HEK293 (cell line): ENCODE results near the gene CPEB4.

Experiments used
- CTCF ChIA-PET: fragments of 350-600 bp; formaldehyde crosslinking; extraction: SDS; loops from one replicate; lab custom pipeline; 2021; ENCODE audit warnings: antibody characterized with exemption; lab: Yijun Ruan, JAX
- POLR2A ChIA-PET: fragments of 300-600 bp; formaldehyde crosslinking; extraction: SDS; loops from one replicate; lab custom pipeline; 2020; ENCODE audit warnings: antibody characterized with exemption, inconsistent platforms; lab: Yijun Ruan, JAX
- H3K27ac ChIP-seq: fragments of 200-500 bp; sonication (Bioruptor generic); 2 replicates; pipeline ENCODE4 v1.5.1; 2014; ENCODE audit warnings: low read depth, low read length, control low read depth, inconsistent platforms; ENCODE audit errors: extremely low read depth
- H3K36me3 ChIP-seq, 2 experiments: fragments of 200-500 bp in 1 of 2; sonication (Bioruptor generic) in 1 of 2; 1 replicate in 1 of 2; 2 replicates in 1 of 2; pipeline ENCODE4 v1.5.1; 2014 to 2017; ENCODE audit warnings: inconsistent platforms in 2 of 2, low read length in 2 of 2; ENCODE audit not compliant: control insufficient read depth in 2 of 2, insufficient read depth in 1 of 2
- H3K4me1 ChIP-seq: fragments of 200-500 bp; sonication (Bioruptor generic); 2 replicates; pipeline ENCODE4 v1.5.1; 2014; ENCODE audit warnings: mild to moderate bottlenecking, low read length, inconsistent platforms; ENCODE audit not compliant: control insufficient read depth, insufficient read depth
- H3K4me3 ChIP-seq: 2 replicates; pipeline ENCODE4 v1.5.1; 2011; ENCODE audit warnings: low read depth, mild to moderate bottlenecking, control low read depth, low read length, moderate library complexity
- H3K9me3 ChIP-seq: fragments of 200-500 bp; sonication (Bioruptor generic); 2 replicates; pipeline ENCODE4 v1.5.1; 2014; ENCODE audit warnings: low read depth, low read length, inconsistent platforms; ENCODE audit not compliant: control insufficient read depth, insufficient read depth
- GLI4 ChIP-seq: fragments of 450-650 bp; formaldehyde crosslinking; IDR thresholded peaks from 2 replicates; pipeline ENCODE4 v1.5.1; 2016; ENCODE audit warnings: missing biosample characterization, missing genetic modification characterization
- GLIS1 ChIP-seq: fragments of 450-650 bp; formaldehyde crosslinking; IDR thresholded peaks from 2 replicates; pipeline ENCODE4 v1.5.1; 2016; ENCODE audit warnings: missing biosample characterization, missing genetic modification characterization
- GLIS2 ChIP-seq: fragments of 450-650 bp; formaldehyde crosslinking; IDR thresholded peaks from 2 replicates; pipeline ENCODE4 v1.5.1; 2016; ENCODE audit warnings: missing biosample characterization, missing genetic modification characterization
- MYNN ChIP-seq: fragments of 450-650 bp; formaldehyde crosslinking; IDR thresholded peaks from 2 replicates; pipeline ENCODE4 v1.5.1; 2016; ENCODE audit warnings: missing biosample characterization, missing genetic modification characterization, borderline replicate concordance
- SP2 ChIP-seq: fragments of 450-650 bp; formaldehyde crosslinking; IDR thresholded peaks from 2 replicates; pipeline ENCODE4 v1.5.1; 2016; ENCODE audit warnings: missing biosample characterization, missing genetic modification characterization
- ZBTB20 ChIP-seq: fragments of 450-650 bp; formaldehyde crosslinking; IDR thresholded peaks from 2 replicates; pipeline ENCODE4 v1.5.1; 2016; ENCODE audit warnings: missing biosample characterization, missing genetic modification characterization
- ZNF112 ChIP-seq: fragments of 450-650 bp; formaldehyde crosslinking; IDR thresholded peaks from 2 replicates; pipeline ENCODE4 v1.5.0; 2017; ENCODE audit warnings: missing biosample characterization, missing genetic modification characterization
- ZNF169 ChIP-seq: fragments of 450-650 bp; formaldehyde crosslinking; IDR thresholded peaks from 2 replicates; pipeline ENCODE4 v1.5.1; 2016; ENCODE audit warnings: missing biosample characterization, missing genetic modification characterization
- ZNF341 ChIP-seq: fragments of 450-650 bp; formaldehyde crosslinking; IDR thresholded peaks from 2 replicates; pipeline ENCODE4; 2016; ENCODE audit warnings: low read depth, missing biosample characterization, missing genetic modification characterization
- ZNF394 ChIP-seq: fragments of 450-650 bp; formaldehyde crosslinking; IDR thresholded peaks from 2 replicates; pipeline ENCODE4 v1.5.1; 2016; ENCODE audit warnings: missing biosample characterization, missing genetic modification characterization, mild to moderate bottlenecking, moderate library complexity, borderline replicate concordance
- ZNF521 ChIP-seq: fragments of 450-650 bp; formaldehyde crosslinking; IDR thresholded peaks from 2 replicates; pipeline ENCODE4 v1.5.1; 2017; ENCODE audit warnings: missing biosample characterization, mild to moderate bottlenecking, missing genetic modification characterization
- ZNF747 ChIP-seq: fragments of 450-650 bp; formaldehyde crosslinking; IDR thresholded peaks from 2 replicates; pipeline ENCODE4 v1.5.1; 2016; ENCODE audit warnings: missing biosample characterization, missing genetic modification characterization
- ZNF768 ChIP-seq: fragments of 450-650 bp; formaldehyde crosslinking; IDR thresholded peaks from 2 replicates; pipeline ENCODE4 v1.5.1; 2018; ENCODE audit warnings: missing biosample characterization, mild to moderate bottlenecking, missing genetic modification characterization
- ZSCAN23 ChIP-seq: fragments of 450-650 bp; formaldehyde crosslinking; IDR thresholded peaks from 2 replicates; pipeline ENCODE4 v1.5.1; 2016; ENCODE audit warnings: missing biosample characterization, missing genetic modification characterization
- TF ChIP-seq, protein P1 (sequence below): fragments of 450-650 bp; formaldehyde crosslinking; IDR thresholded peaks from 2 replicates; pipeline ENCODE4 v1.5.1; 2016; ENCODE audit warnings: missing biosample characterization, missing genetic modification characterization
- TF ChIP-seq, protein P2 (sequence below): fragments of 450-650 bp; formaldehyde crosslinking; IDR thresholded peaks from 2 replicates; pipeline ENCODE4 v1.5.1; 2017; ENCODE audit warnings: missing biosample characterization, missing genetic modification characterization
- TF ChIP-seq, protein P3 (sequence below): fragments of 450-650 bp; formaldehyde crosslinking; conservative IDR thresholded peaks from 2 replicates; pipeline ENCODE4 v1.5.1; 2016; ENCODE audit warnings: low read depth, missing biosample characterization, missing genetic modification characterization
- TF ChIP-seq, protein P4 (sequence below): fragments of 450-650 bp; formaldehyde crosslinking; IDR thresholded peaks from 2 replicates; pipeline ENCODE4 v1.5.1; 2017; ENCODE audit warnings: missing biosample characterization, missing genetic modification characterization
- TF ChIP-seq, protein P5 (sequence below): fragments of 450-650 bp; formaldehyde crosslinking; IDR thresholded peaks from 2 replicates; pipeline ENCODE4 v1.5.1; 2016; ENCODE audit warnings: missing biosample characterization, missing genetic modification characterization
- TF ChIP-seq, protein P6 (sequence below): fragments of 450-650 bp; formaldehyde crosslinking; IDR thresholded peaks from 2 replicates; pipeline ENCODE4 v1.5.1; 2016; ENCODE audit warnings: missing biosample characterization, missing genetic modification characterization

The CPEB4 gene

DNA sequence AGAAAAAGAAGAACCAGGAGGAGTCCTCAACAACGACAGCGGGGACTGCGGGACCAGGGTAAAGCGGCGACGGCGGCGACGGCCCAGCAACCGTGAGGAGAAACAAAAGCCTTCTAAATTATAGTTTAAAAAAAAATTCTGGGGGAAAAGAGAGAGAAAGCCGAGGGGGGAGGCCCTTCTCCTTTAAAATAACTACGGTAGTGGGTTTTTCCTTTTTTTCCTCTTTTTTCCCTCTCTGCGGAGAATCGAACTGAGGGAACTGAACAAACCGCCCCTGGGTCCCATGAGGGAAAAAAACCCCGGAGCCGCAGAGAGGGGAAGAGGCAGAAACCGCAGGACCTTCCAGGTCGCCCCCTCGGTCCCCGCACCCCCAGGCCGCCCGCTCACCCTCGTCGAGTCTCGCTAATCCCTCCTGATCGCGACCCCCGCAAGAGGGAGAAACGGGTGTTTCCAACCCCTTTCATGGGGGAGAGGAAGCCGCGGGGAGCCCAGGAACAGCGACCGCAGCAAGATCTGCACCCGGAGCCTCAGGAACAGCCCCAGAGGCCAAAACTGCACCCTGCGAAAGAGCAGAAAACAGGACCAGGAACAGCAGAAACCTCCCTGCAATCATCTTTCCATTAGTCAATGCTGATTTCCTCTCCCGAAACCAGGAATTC is 453 bp downstream of the CPEB4 start (continued):
- TF ChIP-seq, protein P1, sequence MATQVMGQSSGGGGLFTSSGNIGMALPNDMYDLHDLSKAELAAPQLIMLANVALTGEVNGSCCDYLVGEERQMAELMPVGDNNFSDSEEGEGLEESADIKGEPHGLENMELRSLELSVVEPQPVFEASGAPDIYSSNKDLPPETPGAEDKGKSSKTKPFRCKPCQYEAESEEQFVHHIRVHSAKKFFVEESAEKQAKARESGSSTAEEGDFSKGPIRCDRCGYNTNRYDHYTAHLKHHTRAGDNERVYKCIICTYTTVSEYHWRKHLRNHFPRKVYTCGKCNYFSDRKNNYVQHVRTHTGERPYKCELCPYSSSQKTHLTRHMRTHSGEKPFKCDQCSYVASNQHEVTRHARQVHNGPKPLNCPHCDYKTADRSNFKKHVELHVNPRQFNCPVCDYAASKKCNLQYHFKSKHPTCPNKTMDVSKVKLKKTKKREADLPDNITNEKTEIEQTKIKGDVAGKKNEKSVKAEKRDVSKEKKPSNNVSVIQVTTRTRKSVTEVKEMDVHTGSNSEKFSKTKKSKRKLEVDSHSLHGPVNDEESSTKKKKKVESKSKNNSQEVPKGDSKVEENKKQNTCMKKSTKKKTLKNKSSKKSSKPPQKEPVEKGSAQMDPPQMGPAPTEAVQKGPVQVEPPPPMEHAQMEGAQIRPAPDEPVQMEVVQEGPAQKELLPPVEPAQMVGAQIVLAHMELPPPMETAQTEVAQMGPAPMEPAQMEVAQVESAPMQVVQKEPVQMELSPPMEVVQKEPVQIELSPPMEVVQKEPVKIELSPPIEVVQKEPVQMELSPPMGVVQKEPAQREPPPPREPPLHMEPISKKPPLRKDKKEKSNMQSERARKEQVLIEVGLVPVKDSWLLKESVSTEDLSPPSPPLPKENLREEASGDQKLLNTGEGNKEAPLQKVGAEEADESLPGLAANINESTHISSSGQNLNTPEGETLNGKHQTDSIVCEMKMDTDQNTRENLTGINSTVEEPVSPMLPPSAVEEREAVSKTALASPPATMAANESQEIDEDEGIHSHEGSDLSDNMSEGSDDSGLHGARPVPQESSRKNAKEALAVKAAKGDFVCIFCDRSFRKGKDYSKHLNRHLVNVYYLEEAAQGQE = peak; percentile 48
- TF ChIP-seq ZBTB20 (tag by site-specific recombination) = peak; percentile 57
- no peak for TF ChIP-seq ZNF112 (tag by site-specific recombination)

DNA sequence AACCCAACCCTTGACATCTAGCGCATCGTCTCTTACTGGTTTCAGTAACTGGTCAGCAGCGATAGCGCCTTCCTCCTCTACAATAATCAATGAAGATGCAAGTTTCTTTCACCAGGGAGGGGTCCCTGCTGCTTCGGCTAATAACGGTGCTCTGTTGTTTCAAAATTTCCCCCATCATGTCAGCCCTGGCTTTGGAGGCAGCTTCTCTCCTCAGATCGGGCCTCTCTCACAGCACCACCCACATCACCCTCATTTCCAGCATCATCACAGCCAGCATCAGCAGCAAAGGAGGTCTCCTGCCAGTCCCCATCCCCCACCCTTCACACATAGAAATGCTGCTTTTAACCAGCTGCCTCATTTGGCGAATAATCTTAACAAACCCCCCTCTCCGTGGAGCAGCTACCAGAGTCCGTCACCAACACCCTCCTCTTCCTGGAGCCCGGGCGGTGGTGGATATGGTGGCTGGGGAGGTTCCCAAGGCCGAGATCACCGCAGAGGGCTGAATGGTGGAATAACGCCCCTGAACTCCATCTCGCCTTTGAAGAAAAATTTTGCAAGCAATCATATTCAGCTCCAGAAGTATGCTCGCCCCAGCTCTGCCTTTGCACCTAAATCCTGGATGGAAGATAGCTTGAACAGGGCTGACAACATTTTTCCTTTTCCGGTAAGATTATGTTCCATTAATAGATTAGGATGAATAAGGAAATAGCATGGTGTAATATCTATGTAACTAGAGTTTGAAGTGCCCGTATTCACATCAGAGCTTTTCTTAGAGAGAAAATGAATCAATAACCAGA is 2.2 kb downstream of the CPEB4 start:
- Histone ChIP-seq H3K4me3 (peak overlapping the region; percentile 48), H3K9me3 (no peaks in the 10 kb centered on the region), H3K4me1 (peaks cover 14% of the 10 kb centered on the region), H3K36me3 (no peaks in the 10 kb centered on the region), H3K27ac (peak overlapping the region; percentile 52; the same call in 1 of the 2 replicates)
- ChIA-PET POLR2A (interaction anchor here (0.5 to 1.4 kb wide), 4 partner anchors 27 to 204 kb away, joined by 3 to 4 read pairs (median 3); no protein-coding TSS in a partner anchor), CTCF (interaction anchor here (0.5 to 1.3 kb wide), 5 partner anchors 9 to 83 kb away, joined by 3 to 6 read pairs (median 3); no protein-coding TSS in a partner anchor)
- TF ChIP-seq ZNF521 (no peak), ZNF341 (tag by site-specific recombination) (peak; percentile 75), SP2 (tag by site-specific recombination) (peak; percentile 53), ZNF768 (no peak), GLIS1 (peak; percentile 43), ZNF394 (tag by site-specific recombination) (peak; percentile 88), ZNF747 (tag by site-specific recombination) (no peak), GLI4 (tag by site-specific recombination) (no peak), ZNF169 (tag by site-specific recombination) (no peak), GLIS2 (tag by site-specific recombination) (no peak), MYNN (tag by site-specific recombination) (no peak), ZSCAN23 (tag by site-specific recombination) (no peak)
- TF ChIP-seq, protein P2, sequence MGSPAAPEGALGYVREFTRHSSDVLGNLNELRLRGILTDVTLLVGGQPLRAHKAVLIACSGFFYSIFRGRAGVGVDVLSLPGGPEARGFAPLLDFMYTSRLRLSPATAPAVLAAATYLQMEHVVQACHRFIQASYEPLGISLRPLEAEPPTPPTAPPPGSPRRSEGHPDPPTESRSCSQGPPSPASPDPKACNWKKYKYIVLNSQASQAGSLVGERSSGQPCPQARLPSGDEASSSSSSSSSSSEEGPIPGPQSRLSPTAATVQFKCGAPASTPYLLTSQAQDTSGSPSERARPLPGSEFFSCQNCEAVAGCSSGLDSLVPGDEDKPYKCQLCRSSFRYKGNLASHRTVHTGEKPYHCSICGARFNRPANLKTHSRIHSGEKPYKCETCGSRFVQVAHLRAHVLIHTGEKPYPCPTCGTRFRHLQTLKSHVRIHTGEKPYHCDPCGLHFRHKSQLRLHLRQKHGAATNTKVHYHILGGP (tag by site-specific recombination) = no peak
- TF ChIP-seq, protein P3, sequence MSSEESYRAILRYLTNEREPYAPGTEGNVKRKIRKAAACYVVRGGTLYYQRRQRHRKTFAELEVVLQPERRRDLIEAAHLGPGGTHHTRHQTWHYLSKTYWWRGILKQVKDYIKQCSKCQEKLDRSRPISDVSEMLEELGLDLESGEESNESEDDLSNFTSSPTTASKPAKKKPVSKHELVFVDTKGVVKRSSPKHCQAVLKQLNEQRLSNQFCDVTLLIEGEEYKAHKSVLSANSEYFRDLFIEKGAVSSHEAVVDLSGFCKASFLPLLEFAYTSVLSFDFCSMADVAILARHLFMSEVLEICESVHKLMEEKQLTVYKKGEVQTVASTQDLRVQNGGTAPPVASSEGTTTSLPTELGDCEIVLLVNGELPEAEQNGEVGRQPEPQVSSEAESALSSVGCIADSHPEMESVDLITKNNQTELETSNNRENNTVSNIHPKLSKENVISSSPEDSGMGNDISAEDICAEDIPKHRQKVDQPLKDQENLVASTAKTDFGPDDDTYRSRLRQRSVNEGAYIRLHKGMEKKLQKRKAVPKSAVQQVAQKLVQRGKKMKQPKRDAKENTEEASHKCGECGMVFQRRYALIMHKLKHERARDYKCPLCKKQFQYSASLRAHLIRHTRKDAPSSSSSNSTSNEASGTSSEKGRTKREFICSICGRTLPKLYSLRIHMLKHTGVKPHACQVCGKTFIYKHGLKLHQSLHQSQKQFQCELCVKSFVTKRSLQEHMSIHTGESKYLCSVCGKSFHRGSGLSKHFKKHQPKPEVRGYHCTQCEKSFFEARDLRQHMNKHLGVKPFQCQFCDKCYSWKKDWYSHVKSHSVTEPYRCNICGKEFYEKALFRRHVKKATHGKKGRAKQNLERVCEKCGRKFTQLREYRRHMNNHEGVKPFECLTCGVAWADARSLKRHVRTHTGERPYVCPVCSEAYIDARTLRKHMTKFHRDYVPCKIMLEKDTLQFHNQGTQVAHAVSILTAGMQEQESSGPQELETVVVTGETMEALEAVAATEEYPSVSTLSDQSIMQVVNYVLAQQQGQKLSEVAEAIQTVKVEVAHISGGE = peak; percentile 39
- TF ChIP-seq, protein P4, sequence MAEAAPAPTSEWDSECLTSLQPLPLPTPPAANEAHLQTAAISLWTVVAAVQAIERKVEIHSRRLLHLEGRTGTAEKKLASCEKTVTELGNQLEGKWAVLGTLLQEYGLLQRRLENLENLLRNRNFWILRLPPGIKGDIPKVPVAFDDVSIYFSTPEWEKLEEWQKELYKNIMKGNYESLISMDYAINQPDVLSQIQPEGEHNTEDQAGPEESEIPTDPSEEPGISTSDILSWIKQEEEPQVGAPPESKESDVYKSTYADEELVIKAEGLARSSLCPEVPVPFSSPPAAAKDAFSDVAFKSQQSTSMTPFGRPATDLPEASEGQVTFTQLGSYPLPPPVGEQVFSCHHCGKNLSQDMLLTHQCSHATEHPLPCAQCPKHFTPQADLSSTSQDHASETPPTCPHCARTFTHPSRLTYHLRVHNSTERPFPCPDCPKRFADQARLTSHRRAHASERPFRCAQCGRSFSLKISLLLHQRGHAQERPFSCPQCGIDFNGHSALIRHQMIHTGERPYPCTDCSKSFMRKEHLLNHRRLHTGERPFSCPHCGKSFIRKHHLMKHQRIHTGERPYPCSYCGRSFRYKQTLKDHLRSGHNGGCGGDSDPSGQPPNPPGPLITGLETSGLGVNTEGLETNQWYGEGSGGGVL = peak; percentile 63
- TF ChIP-seq, protein P5, sequence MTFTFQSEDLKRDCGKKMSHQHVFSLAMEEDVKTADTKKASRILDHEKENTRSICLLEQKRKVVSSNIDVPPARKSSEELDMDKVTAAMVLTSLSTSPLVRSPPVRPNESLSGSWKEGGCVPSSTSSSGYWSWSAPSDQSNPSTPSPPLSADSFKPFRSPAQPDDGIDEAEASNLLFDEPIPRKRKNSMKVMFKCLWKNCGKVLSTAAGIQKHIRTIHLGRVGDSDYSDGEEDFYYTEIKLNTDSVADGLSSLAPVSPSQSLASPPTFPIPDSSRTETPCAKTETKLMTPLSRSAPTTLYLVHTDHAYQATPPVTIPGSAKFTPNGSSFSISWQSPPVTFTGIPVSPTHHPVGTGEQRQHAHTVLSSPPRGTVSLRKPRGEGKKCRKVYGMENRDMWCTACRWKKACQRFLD (tag by site-specific recombination) = no peak
- TF ChIP-seq, protein P6, sequence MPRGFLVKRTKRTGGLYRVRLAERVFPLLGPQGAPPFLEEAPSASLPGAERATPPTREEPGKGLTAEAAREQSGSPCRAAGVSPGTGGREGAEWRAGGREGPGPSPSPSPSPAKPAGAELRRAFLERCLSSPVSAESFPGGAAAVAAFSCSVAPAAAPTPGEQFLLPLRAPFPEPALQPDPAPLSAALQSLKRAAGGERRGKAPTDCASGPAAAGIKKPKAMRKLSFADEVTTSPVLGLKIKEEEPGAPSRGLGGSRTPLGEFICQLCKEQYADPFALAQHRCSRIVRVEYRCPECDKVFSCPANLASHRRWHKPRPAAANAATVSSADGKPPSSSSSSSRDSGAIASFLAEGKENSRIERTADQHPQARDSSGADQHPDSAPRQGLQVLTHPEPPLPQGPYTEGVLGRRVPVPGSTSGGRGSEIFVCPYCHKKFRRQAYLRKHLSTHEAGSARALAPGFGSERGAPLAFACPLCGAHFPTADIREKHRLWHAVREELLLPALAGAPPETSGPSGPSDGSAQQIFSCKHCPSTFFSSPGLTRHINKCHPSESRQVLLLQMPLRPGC = no peak
